Uterus (tissue), 2 donors: ENCODE results near the gene ZCWPW2.

Experiments
- POLR2A ChIP-seq, 2 donors: fragments of 450-650 bp; IDR thresholded peaks; one replicate each; pipeline ENCODE4 v1.6.1; 2016; ENCODE audit warnings: antibody characterized with exemption in 2 of 2, mild to moderate bottlenecking in 1 of 2, moderate library complexity in 1 of 2
- TF ChIP-seq, protein P1 (sequence below), 4 experiments: fragments of 200-600 bp in 2 of 4; fragments of 450-650 bp in 2 of 4; sonication (generic) in 2 of 4; IDR thresholded peaks; one replicate each; pipeline ENCODE4 v1.5.1; 2016 to 2019; ENCODE audit warnings: antibody characterized with exemption in 4 of 4, mild to moderate bottlenecking in 2 of 4, moderate library complexity in 1 of 4

DNA sequence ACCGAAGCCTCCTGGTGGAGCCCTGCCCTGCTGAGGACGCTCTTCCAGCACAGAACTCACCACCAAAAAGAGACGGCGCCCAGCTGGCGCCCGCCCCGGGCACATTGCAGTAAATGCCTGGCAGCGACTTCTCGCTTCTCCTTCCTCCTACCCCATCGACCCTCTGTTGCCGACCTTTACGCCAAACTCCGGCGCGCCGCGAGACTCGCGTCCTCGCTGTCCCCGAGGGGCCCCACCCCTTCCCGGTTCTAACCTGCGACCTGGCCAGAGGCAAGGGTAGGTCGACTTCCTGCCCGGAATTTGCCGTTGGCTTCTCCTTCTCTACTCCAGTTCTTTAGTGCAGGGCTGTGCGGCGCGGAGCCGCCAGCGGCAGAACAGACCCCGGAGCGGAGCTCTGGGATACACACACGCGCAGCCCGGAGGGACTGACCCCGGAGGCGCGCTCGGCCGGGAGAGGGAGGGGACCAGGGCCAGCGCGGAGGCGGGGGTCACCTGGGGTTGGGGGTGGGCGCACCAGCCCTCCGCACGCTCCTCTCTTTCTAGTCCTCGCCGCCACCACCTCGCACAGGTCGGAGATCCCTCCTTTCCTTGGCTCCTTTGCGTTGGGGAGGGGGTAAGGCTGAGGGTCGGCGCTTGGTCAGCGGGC is 226.7 kb downstream of the ZCWPW2 start:
- TF ChIP-seq, protein P1, sequence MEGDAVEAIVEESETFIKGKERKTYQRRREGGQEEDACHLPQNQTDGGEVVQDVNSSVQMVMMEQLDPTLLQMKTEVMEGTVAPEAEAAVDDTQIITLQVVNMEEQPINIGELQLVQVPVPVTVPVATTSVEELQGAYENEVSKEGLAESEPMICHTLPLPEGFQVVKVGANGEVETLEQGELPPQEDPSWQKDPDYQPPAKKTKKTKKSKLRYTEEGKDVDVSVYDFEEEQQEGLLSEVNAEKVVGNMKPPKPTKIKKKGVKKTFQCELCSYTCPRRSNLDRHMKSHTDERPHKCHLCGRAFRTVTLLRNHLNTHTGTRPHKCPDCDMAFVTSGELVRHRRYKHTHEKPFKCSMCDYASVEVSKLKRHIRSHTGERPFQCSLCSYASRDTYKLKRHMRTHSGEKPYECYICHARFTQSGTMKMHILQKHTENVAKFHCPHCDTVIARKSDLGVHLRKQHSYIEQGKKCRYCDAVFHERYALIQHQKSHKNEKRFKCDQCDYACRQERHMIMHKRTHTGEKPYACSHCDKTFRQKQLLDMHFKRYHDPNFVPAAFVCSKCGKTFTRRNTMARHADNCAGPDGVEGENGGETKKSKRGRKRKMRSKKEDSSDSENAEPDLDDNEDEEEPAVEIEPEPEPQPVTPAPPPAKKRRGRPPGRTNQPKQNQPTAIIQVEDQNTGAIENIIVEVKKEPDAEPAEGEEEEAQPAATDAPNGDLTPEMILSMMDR (IDR thresholded peaks at IDR 0.05) = no peak
- no peak for TF ChIP-seq POLR2A (IDR thresholded peaks at IDR 0.05)
